Activated CD8-positive, alpha-beta memory T cell treated with anti-CD3 and anti-CD28 coated beads, Interleukin-2, amount 50 U/mL, for 1 hour (primary cell): ENCODE results near the gene IVD.

Experiments
- DNase-seq: peaks from one replicate; pipeline ENCODE4 v3.0.0-alpha.2; 2020; ENCODE audit errors: extremely low read depth

Gene IVD

DNA sequence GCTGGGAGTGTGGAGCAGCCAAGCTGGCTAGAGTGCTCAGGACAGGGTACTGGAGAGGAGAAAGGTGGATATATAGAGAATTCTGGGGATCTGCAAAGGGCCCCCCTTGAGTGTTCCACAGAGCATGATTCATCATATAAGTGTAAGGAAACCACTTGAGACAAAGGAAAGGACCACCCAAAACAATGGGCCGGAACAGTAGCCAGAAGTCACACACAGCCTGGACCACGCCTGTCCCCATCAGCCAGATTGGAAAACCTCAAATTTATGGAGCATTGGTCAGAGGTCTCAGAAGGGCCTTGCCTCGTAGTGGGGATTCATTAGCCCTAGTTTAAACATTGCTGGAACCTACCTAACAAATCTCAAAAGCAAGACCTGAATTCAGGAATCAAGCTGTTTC, 28.0 kb upstream of the IVD start:
- no peak for DNase-seq

DNA sequence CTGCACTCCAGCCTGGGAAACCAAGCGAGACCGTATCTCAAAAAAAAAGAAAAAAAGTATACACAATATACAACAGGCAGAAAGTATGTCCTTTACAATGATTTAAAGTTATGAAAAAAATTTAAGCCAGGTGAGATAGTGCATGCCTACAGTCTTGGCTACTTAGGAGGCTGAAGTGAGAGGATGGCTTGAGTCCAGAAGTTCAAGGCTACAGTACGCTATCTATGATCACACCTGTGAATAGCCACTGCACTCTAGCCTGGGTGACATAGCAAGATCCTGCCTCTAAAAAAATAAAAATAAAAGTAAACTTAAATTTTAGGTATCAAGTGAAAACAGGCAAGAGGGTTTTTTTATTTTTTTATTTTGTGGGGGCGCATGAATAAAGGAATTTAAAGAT, 26.2 kb upstream of the IVD start:
- DNase-seq: no peak

DNA sequence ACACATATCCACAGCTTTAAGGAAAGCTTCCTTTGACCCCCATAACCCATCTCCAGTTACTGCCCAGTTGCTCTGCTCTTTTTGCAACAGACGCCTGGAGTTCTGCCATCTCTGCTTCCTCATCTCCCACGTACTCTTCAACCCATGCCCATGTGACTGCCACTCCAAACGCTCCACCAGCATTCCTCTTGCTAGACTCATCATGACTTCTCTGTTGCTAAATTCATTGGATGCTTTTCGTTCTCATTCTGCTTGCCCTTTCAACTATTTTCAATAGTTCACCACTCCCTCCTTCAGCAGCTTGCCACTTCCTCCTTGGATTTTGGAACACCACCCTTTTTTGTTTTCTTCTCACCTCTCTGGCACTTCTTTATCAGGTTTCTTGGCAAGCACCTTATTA, 25.7 kb upstream of the IVD start:
- no peak for DNase-seq

DNA sequence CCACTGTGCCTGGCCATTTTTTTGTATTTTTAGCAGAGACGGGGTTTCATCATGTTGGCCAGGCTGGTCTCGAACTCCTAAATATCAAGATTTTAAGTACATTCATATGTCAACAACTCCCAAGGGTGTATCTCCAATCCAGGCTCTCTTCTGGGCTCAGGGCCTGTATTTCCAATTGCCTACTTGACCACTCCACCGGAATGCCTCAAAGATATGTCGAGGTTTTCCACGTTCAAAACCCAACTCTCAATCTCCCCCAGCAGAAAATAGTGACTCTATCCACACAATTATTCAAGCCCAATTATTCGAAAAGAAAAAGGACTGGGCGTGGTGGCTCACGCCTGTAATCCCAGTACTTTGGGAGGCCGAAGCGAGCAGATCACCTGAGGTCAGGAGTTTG, 25.0 kb upstream of the IVD start:
- no peak for DNase-seq

DNA sequence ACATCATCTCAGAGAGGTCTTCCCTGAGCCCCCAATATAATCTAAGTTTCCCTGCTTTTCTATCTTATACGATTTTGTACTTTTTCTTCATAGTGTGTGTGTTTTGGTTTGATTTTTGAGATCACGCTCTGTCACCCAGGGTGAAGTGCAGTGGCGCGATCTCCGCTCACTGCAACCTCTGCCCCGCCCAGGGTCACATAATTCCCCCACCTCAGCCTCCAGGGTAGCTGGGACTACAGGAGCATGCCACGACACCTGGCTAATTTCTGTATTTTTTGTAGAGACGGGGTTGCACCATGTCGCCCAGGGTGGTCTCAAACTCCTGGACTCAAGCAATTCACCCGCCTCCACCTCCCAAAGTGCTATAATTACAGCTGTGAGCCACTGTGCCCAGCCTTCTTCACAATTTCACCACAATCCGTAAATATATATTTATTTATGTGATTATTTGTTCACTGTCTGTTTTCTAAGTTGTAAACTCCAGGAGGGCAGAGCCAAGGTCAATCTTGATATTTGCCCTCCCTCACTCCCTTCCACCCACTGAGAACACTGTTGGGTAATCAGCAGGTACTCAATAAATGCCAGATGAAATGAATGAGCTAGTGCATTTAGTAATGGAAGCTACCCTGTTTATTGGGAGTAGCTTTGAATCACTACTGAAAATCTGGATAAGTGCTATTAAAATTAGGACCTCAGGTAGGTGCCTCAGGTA, 23.6 kb upstream of the IVD start:
- DNase-seq: no peak

DNA sequence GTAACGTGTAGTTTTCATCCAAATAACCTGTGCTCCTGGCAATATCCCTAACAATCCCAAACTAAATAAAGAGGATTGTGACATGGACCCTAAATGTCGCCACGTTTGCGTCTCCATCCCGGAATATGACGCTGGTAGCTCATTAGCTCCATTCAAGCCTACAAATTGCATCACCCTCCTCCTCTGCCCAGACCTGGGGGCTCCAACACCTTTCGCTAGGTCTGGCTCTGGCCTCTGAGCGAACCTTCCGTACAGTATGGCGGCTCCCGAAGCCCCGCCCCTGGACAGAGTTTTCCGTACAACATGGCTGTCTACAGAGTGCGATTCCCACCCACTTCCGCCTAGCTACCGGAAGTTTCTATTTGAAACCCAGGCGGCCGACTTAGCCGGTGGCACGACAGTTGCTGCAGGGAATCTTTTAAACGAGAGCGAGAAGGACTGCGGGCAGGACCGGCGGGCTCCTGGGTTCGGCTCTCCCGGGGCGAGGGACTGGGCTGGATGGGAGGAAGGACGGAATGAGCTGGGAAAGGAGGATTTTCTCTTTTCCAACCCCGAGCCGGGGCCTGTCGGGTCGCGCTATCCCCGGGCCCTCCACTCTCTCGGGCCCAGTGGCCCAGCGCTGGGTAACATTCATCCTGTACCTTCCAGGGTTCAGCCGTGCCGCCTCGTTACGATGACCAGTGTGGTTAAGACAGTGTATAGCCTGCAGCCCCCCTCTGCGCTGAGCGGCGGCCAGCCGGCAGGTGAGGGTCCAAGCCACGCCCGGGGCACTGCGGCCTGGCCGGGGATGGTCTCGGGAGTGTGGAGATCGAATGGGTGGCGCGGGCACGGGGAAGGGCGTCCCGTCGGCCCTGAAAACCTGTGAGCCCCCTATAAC, 22.8 kb upstream of the IVD start, which contains the start of gene KNSTRN:
KNSTRN (plus strand) TSS at position 142 of the 877 bp plus-strand sequence; CDS start at position 257, 115 bp downstream.
- peak; percentile 82 for DNase-seq

DNA sequence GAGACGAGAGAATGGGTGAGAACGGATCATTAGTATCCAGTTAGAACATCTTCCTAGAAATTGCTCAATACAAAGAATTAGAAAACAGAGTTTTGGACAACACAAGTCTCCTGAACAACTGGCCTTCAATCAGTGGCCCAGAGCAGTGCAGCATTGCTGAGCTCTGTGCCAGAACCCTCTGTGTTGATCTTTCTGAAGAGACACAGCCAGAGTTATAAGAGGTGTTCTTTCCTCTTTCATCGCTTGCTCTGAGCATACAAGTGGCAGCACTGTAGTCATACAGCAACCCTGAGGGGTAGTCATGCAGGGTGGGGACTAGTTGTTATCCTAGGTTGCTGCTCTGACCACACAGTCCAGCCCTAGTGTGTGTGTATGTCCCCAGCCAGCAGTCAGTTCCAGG, 19.1 kb upstream of the IVD start:
- DNase-seq: no peak

DNA sequence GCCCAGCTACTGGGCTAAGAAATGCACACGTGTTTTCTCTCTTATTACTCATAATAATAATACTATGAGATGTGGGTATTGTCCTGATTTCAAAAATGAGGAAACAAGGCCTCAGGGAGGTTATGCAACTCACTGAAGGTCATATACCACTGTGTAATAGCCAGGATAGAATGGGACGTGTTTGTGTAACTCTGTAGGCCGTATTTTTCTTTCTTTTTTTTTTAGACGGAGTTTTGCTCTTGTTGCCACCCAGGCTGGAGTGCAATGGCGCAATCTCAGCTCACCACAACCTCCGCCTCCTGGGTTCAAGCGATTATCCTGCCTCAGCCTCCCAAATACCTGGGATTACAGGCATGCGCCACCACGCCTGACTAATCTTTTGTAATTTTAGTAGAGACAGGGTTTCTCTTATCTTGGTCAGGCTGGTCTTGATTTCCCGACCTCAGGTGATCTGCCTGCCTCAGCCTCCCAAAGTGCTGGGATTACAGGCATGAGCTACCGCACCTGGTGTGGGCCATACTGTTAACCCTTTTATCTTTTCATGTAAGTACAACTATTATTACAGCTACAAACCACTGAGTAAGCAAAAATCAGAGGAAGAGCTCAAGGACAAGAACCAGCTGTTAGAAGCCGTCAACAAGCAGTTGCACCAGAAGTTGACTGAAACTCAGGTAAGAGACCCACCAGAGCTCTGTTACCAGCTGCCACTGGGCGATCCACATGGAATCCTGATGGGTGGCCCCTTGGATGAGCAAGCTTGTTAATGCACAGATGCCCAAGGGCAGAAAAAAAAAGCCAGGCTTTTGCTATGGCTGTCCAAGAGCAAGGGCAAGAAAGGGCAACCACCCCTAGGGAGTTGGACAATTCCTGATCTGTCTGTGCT, 16.4 kb upstream of the IVD start:
- no peak for DNase-seq

DNA sequence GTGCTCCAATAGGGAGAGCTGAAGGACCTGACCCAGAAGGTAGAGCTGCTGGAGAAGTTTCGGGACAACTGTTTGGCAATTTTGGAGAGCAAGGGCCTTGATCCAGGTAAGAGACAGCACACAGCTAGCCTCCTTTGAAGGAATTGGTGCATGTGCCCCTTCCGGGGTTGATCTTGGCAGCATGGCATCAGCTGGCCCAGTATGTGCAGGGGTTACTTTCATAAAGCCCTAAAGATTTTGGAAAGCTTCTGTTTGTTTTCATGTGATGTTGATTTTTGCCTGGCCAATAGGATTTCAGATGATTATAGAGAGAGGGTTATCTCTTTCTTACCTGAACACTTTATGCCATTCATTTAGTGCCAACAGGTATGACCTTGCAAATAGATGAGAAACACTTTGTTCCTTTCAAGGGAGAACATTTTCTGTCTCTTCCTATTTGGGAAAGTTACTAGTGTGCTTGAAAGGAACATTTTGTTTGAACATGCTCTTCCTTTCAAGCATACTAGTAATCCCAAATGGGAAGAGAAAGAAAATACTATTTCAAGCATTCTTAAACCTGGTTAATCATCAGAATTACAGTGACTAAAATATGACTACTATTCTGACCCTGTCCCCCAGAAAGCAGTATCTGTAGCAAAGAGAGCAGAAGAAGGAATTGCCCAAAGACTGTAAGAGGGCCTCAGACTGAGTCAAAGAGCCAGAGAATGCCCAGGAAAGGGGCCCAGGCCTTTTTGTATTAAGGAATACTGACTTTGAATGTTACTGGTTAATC, 15.6 kb upstream of the IVD start:
- DNase-seq: no peak

DNA sequence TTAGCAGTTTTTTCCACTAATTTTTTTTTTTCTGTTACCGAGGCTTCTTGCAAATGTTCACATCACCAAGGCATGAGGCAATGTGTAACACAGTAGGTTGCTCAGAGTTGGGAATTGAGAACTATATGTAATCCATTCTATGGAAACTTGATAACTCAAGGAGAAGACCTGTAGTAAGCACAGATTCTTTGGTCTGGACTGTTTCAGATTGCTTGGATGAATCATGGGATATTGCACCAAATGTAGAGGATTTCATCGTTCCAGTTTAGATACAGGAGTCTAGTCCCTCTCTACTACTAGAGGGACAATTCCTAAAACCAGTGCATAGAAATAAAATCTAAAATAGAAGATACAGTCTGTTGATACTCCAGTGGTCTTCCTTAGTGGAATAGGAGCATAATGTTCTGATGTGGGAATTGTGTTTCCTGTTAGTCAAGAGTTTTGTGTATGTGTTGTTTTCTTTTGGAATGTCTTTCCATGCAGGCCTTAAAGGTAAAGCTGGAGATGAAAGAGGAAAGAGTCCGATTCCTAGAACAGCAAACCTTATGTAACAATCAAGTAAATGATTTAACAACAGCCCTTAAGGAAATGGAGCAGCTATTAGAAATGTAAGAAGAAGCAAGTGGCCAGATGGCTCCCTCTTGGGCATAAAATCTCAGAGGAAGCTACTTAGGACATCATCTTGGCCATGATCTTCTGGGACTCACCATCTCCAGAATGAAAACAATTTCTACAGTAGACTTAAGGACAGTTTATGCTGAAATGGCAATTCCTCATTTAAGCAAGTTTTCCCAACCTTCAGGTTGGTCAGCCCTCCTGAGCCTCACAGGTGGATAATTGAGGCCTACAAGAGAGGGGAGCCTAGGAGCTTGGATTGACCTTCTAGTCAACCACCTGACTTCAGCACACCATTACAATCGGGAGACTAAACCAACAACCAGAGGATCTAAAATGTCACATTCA, 12.3 kb upstream of the IVD start:
- no peak for DNase-seq

DNA sequence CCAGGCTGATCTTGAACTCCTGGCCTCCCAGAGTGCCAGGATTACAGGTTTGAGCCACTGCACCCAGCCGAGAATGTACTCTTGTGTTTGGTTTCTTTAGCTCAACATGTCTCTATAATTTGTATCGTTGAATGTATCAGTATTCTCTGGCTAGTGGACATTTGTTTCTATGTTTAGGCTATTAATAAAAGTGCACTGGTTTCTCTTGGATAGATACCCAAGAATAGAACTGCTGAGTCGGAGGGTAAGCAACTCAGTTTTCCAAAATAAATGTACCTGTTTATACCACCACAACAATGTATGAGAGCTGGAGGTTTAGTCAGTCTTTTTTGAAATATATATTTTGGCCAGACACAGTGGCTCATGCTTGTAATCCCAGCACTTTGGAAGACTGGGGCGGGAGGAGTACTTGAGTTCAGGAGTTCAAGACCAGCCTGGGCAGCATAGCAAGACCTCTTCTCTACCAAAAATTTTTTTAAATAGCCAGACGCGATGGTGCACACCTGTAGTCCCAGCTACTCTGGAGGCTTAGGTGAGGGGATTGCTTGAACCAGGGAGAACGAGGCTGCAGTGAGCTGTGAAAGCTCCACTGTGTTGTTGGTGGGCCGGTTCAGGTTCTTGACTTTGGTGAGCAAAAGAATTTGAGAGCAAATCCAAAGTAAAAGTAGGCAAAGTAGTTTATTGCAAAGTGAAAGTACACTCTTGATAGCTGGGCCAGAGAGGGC, 7.7 kb upstream of the IVD start:
- DNase-seq: no peak

DNA sequence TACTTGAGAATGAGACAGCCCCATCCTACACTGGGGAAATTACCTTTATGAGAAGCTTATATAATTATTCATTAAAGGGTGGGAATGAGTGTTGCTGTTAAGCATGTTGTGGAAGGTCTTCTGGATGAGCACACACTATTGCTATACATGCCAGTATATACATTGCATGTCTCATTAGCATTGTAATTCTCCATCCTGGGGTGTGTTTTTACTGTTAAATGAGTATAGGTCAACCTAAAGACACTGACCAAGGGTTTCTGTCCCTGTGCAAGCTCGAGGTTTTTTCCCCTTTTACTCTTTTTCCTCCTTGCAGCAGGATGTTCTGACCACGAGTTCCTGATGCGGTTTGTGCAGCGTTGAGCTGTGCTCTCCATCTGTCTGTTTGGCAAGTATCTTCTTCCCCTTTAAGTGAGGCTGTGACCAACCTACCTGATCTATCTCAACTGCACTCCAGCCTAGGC, 7.2 kb upstream of the IVD start:
- no peak for DNase-seq

DNA sequence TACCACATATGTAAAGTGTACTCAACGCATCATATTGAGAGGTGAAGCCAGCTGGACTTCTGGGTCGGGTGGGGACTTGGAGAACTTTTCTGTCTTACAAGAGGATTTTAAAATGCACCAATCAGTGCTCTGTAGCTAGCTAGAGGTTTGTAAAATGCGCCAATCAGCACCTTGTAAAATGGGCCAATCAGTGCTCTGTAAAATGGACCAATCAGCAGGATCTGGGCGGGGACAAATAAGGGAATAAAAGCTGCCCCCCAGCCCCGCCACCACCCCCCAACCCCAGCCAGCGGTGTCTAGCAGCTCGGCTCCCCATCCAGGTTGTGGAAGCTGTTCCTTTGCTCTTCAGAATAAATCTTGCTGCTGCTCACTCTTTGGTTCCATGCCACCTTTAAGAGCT, 6.2 kb upstream of the IVD start:
- no peak for DNase-seq

DNA sequence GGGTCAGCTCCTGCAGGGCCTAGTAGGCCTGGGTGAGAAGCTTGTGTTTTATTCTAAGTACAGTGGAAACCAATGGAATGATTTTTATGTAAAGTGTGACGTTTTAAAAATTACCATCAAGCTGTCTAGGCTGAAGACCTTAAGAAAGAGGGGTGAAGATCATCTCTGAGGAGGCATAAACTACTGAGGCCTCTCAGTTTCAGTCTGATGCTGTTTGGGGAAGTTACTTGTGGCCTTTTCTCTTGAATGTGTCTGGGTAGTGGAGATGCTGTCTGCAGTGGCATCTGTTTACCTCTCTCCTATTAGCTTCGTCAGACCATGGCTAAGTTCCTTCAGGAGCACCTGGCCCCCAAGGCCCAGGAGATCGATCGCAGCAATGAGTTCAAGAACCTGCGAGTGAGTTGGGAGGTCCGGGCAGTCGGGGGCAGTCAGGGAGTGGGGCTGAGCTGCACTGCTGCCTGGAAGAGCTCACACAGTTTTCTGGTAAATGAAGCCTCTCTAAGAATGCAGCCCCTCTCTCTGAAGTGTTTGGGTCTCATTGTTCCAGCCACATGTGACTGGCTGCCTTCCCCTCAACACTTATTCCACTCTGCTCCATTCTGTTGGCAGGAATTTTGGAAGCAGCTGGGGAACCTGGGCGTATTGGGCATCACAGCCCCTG, 1.9 kb downstream of the IVD start:
- no peak for DNase-seq

DNA sequence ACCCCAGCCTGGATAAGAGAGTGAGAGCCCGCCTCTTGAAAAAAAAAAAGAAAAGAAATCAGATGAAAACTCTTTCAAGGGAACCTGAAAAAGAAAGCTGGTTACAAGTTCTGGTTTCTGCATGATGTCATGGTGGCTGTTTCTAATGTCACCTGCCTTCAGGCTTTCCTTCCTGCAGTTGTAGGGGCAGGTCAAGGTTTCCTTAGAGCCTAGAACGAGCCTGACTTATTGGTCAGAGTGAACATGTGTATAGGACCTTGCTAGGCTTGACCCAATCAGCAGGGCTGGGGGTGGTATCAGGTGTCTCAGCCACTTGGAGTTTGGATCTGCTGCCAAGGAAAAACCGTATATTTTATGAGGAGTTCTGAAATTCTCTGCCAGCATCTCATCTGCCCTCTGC, 3.8 kb downstream of the IVD start:
- no peak for DNase-seq

DNA sequence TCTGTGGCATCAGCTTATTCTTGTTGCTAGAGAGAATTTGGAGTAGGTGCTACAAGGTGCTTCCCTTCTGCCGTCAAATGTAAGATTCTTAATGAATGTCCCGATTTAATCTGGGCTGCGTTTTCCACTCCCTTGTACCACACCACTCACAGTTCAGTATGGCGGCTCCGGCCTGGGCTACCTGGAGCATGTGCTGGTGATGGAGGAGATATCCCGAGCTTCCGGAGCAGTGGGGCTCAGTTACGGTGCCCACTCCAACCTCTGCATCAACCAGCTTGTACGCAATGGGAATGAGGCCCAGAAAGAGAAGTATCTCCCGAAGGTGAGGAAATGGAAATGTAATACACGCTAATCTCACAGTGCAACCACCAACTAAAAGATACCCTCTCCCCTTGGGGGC, 4.9 kb downstream of the IVD start:
- no peak for DNase-seq

DNA sequence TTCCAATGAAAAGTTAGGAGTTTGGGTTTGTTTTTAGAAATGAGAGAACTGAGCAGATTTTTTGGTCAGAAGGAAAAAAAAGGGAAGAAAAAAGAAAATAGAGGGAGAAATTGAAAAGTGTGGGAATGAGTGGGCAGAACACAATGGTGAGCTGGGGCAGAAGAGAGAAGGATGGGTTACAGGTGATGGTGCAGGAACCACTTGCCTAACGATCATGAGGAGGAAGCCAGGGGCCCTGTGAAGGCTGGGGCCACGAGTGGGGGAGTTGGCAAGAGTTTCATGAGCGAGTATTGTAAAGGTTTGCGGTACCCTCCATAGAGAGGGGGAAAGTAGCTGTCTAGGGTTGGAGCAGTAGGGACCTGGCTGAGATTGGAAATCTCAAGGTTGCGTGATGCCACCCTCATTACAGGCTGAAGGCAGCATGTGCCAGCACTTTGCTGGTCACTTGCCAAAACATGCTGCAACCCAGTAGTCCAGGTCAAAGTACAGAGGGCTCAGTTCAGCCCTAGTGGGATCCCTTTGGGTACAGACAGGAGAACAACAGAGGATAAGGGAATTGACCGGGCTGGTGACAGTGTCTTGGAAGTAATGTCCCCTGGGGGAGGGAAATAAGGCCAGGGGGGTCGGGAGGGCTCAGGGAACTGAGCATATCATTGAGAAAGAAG, 6.6 kb downstream of the IVD start:
- DNase-seq: no peak

DNA sequence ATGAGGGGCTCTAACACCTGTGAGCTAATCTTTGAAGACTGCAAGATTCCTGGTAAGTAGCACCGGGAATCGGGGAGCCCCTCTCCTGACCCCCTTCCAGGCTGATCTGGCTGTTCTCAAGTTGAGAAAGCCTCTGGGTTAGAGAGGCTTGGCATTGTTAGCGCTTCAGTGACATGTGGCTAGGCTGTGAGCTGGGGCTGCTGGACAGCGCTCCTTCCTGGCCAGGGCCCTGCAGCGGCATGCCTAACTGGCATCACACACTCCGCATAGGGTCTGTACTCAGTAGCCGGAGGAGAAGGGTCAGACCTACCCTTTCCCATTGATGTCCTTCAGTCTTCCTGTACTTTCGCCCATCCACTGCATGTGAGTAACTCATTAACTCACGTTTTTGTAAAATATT, 7.4 kb downstream of the IVD start:
- no peak for DNase-seq
